OCI-LY7 (cell line): ENCODE results near the gene PTPRT.

ENCODE experiments used
- EZH2phosphoT487 ChIP-seq: fragments of 200-600 bp; sonication (generic); IDR thresholded peaks from 2 replicates; pipeline ENCODE4 v1.6.1; 2018; ENCODE audit warnings: low read depth, borderline replicate concordance, mild to moderate bottlenecking, mixed run types, antibody characterized with exemption, low read length, moderate library complexity, mixed read lengths
- TF ChIP-seq, protein P1 (sequence below): fragments of 200-600 bp; sonication (generic); conservative IDR thresholded peaks from 2 replicates; pipeline ENCODE4 v1.5.1; 2014; ENCODE audit warnings: mild to moderate bottlenecking, antibody characterized with exemption, low read length, moderate library complexity, mixed read lengths

DNA sequence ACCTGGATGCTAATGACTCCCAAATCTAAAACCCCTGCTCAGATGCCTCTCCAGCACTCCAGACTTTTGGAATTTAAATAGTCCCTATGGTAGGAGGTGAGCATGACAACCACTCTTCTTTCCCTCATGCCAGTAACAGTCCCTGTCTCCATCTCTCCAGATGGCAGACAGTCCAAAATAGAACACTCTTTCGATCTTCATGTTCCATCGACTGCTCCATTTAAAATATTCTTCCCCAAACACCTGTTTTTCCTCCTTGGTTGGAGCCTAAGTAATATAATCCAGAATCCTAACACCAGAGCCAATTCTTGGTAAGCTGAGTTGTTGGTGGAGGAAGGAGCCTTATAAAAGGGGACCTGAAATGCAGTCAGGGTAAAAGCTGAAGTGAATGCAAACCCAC lies 848.1 kb downstream of the PTPRT start:
- TF ChIP-seq, protein P1, sequence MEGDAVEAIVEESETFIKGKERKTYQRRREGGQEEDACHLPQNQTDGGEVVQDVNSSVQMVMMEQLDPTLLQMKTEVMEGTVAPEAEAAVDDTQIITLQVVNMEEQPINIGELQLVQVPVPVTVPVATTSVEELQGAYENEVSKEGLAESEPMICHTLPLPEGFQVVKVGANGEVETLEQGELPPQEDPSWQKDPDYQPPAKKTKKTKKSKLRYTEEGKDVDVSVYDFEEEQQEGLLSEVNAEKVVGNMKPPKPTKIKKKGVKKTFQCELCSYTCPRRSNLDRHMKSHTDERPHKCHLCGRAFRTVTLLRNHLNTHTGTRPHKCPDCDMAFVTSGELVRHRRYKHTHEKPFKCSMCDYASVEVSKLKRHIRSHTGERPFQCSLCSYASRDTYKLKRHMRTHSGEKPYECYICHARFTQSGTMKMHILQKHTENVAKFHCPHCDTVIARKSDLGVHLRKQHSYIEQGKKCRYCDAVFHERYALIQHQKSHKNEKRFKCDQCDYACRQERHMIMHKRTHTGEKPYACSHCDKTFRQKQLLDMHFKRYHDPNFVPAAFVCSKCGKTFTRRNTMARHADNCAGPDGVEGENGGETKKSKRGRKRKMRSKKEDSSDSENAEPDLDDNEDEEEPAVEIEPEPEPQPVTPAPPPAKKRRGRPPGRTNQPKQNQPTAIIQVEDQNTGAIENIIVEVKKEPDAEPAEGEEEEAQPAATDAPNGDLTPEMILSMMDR: no peak
- TF ChIP-seq EZH2phosphoT487: no peak
